PFSK-1 (cell line): Measurements from ENCODE around the gene RGL1.

ENCODE experiments used
- FOXP2 ChIP-seq: optimal IDR thresholded peaks from 2 replicates; pipeline ENCODE3; 2011; ENCODE audit warnings: borderline replicate concordance, control low read depth, inconsistent platforms; ENCODE audit not compliant: insufficient read depth; ENCODE audit errors: extremely low read length, extremely low read depth
- POLR2AphosphoS5 ChIP-seq: IDR thresholded peaks from 2 replicates; pipeline ENCODE4 v1.6.1; 2012; ENCODE audit warnings: low read depth, mild to moderate bottlenecking, control low read depth, low read length, moderate library complexity
- SIN3A ChIP-seq: IDR thresholded peaks from 2 replicates; pipeline ENCODE4 v1.6.1; 2012; ENCODE audit warnings: mild to moderate bottlenecking, low read length, moderate library complexity, borderline replicate concordance; ENCODE audit not compliant: insufficient read depth
- TAF1 ChIP-seq: IDR thresholded peaks from 2 replicates; pipeline ENCODE4 v1.6.1; 2012; ENCODE audit warnings: low read length, control low read depth, borderline replicate concordance; ENCODE audit not compliant: insufficient read depth
- TF ChIP-seq, protein P1 (sequence below), 2 experiments: IDR thresholded peaks; 2 replicates each; pipeline versions ENCODE4 v1.6.1 to v1.8.0; 2011 to 2012; ENCODE audit warnings: low read depth in 2 of 2, low read length in 2 of 2, control low read depth in 1 of 2, inconsistent platforms in 1 of 2, mild to moderate bottlenecking in 1 of 2, moderate library complexity in 1 of 2; ENCODE audit not compliant: insufficient read depth in 1 of 2

The RGL1 gene

DNA sequence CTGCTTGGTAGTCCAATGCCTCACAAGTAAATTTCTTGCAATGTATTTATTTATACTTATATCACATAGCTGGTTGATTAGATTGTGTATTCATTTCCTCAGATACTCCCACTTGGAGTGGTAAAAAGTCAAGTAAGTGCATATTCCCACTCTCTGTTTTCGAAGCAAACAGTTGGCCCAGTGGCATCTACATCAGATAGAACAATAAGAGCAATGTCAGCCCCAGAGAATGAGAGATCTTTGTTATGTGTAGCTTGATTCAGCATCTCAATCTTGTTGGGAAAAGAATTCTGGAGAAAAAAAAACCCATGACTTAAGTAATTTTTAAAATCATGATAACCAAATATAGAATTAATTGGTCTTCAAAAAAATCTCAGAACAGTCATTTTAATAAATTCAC lies 25.5 kb downstream of the RGL1 start:
- TF ChIP-seq FOXP2 (no peak), TAF1 (no peak), SIN3A (no peak), POLR2AphosphoS5 (no peak)
- TF ChIP-seq, protein P1, sequence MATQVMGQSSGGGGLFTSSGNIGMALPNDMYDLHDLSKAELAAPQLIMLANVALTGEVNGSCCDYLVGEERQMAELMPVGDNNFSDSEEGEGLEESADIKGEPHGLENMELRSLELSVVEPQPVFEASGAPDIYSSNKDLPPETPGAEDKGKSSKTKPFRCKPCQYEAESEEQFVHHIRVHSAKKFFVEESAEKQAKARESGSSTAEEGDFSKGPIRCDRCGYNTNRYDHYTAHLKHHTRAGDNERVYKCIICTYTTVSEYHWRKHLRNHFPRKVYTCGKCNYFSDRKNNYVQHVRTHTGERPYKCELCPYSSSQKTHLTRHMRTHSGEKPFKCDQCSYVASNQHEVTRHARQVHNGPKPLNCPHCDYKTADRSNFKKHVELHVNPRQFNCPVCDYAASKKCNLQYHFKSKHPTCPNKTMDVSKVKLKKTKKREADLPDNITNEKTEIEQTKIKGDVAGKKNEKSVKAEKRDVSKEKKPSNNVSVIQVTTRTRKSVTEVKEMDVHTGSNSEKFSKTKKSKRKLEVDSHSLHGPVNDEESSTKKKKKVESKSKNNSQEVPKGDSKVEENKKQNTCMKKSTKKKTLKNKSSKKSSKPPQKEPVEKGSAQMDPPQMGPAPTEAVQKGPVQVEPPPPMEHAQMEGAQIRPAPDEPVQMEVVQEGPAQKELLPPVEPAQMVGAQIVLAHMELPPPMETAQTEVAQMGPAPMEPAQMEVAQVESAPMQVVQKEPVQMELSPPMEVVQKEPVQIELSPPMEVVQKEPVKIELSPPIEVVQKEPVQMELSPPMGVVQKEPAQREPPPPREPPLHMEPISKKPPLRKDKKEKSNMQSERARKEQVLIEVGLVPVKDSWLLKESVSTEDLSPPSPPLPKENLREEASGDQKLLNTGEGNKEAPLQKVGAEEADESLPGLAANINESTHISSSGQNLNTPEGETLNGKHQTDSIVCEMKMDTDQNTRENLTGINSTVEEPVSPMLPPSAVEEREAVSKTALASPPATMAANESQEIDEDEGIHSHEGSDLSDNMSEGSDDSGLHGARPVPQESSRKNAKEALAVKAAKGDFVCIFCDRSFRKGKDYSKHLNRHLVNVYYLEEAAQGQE (IDR thresholded peaks at IDR 0.05; ENCODE audit: insufficient read depth in 1 of 2, low read depth in 2 of 2, low read length in 2 of 2) = no peak

DNA sequence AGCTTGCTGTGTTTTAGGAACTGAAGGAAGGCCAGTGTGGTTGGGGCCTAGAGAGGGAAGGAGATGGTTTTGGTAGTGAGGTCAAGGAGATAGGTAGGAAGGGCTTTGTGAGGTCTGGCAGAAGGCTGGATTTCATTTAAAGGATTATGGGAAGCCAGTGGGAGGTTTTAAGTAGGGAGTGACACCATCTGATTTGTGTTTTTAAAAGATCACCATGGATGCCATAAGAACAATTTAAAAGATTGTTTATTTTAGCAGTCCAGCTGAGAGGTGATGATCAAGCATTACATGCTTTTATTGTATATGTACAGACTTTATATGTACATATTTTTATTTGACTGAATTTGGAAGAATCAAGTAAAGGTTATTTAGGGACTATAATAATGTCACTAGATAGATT lies 26.4 kb downstream of the RGL1 start:
- TF ChIP-seq, protein P1 (IDR thresholded peaks at IDR 0.05; ENCODE audit: insufficient read depth in 1 of 2, low read depth in 2 of 2, low read length in 2 of 2) = no peak
- TF ChIP-seq SIN3A = no peak
- no peak for TF ChIP-seq TAF1
- no peak for TF ChIP-seq FOXP2
- TF ChIP-seq POLR2AphosphoS5 = no peak

GRCh38 chr1:183832459-183832858 lies 27.5 kb downstream of the RGL1 start:
- TF ChIP-seq FOXP2 = no peak
- TF ChIP-seq POLR2AphosphoS5 = no peak
- TF ChIP-seq, protein P1 (IDR thresholded peaks at IDR 0.05; ENCODE audit: insufficient read depth in 1 of 2, low read depth in 2 of 2, low read length in 2 of 2) = no peak
- no peak for TF ChIP-seq TAF1
- TF ChIP-seq SIN3A = no peak

DNA sequence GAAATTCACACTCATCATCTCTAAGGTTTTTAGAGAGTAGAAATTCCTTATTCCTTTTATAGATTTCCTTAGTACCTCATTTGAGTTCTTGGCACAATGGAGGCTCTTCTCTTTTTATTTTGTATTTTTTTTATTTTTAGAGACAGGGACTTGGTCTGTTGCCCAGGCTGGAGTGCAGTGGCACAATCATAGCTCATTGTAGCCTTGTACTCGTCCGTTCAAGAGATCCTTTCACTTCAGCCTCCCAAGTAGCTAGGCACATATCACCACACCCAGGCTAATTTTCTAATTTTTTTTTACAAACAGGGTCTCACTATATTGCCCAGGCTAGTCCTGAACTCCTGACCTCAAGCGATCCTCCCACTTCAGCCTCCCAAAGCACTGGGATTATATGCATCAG lies 29.6 kb downstream of the RGL1 start:
- TF ChIP-seq, protein P1 (IDR thresholded peaks at IDR 0.05; ENCODE audit: insufficient read depth in 1 of 2, low read depth in 2 of 2, low read length in 2 of 2) = no peak
- TF ChIP-seq TAF1 (no peak), SIN3A (no peak), FOXP2 (no peak), POLR2AphosphoS5 (no peak)

- TF ChIP-seq TAF1 = no peak
- TF ChIP-seq, protein P1 (IDR thresholded peaks at IDR 0.05; ENCODE audit: insufficient read depth in 1 of 2, low read depth in 2 of 2, low read length in 2 of 2) = no peak
- TF ChIP-seq SIN3A = no peak
- no peak for TF ChIP-seq FOXP2
- TF ChIP-seq POLR2AphosphoS5 = no peak
These were observed 31.7 kb downstream of the RGL1 start for GRCh38 chr1:183836598-183836997.
